Measurements from ENCODE around the gene UGT1A3.

- TF ChIP-seq TAF1 (IDR thresholded peaks at IDR 0.05; ENCODE audit: borderline replicate concordance, insufficient read depth, low read length) (no peak), FOXP2 (optimal IDR thresholded peaks at IDR 0.05; ENCODE audit: borderline replicate concordance, extremely low read depth, extremely low read length, insufficient read depth) (no peak), POLR2AphosphoS5 (IDR thresholded peaks at IDR 0.05; ENCODE audit: low read depth, low read length) (no peak), SIN3A (IDR thresholded peaks at IDR 0.05; ENCODE audit: borderline replicate concordance, insufficient read depth, low read length) (no peak)
These were observed 82.9 kb downstream of the UGT1A3 start for GRCh38 chr2:233811732-233812131.
